Right lobe of liver (tissue), 4 donors: Measurements from ENCODE around the gene IGSF21.

Experiments
- POLR2A ChIP-seq: fragments of 450-650 bp; IDR thresholded peaks from one replicate; pipeline ENCODE4 v1.6.1; 2017; ENCODE audit warnings: antibody characterized with exemption, mild to moderate bottlenecking
- TF ChIP-seq, protein P1 (sequence below), 4 donors: fragments of 200-600 bp in 3 of 4; fragments of 450-650 bp in 1 of 4; IDR thresholded peaks; one replicate each; pipeline versions ENCODE4 v1.5.1 to v1.8.0; 2016 to 2022; ENCODE audit warnings: antibody characterized with exemption in 4 of 4, mild to moderate bottlenecking in 2 of 4
- donor health status: DM: no; HTN: no; CAD: no.
- donor health status: DM: no; HTN: no; CAD: no.
- donor health status: DM: no; HTN: yes; CAD: no.

DNA sequence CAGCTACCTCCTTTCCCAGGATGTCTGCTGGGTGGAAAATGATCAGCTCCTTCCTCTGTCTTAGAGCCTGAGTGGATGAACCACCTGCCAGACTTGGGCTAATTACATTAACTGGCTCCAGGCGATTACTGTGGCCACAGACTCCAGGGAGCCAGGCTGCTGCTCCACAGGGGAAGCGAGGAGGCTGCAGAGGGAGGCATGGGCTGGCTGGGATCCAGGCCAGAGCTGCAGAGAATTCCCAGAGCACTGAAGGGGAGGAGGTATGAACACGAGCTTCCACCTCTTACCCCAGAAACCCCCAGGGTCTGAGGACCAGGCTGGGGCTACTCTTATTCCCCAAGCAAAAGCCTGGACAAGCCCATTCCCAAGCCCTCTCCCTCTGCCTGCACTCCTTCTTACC lies 237.2 kb downstream of the IGSF21 start:
- TF ChIP-seq, protein P1, sequence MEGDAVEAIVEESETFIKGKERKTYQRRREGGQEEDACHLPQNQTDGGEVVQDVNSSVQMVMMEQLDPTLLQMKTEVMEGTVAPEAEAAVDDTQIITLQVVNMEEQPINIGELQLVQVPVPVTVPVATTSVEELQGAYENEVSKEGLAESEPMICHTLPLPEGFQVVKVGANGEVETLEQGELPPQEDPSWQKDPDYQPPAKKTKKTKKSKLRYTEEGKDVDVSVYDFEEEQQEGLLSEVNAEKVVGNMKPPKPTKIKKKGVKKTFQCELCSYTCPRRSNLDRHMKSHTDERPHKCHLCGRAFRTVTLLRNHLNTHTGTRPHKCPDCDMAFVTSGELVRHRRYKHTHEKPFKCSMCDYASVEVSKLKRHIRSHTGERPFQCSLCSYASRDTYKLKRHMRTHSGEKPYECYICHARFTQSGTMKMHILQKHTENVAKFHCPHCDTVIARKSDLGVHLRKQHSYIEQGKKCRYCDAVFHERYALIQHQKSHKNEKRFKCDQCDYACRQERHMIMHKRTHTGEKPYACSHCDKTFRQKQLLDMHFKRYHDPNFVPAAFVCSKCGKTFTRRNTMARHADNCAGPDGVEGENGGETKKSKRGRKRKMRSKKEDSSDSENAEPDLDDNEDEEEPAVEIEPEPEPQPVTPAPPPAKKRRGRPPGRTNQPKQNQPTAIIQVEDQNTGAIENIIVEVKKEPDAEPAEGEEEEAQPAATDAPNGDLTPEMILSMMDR (IDR thresholded peaks at IDR 0.05), result no peak
- TF ChIP-seq POLR2A, result no peak
